Mesenchymal stem cell (in vitro differentiated cells and primary cell): ENCODE measurements around the gene OR13C9.

Source experiments
- DNase-seq: peaks from one replicate; pipeline ENCODE4 v3.0.0-alpha.2; 2013
- H2AFZ ChIP-seq: one replicate; pipeline ENCODE4 v1.6.1; 2013; ENCODE audit warnings: low read depth, mild to moderate bottlenecking, control low read depth, inconsistent platforms, low read length, moderate library complexity
- H2AK5ac ChIP-seq: 2 replicates; pipeline ENCODE4 v1.6.1; 2013; ENCODE audit warnings: low read length, moderate library complexity, mild to moderate bottlenecking, inconsistent platforms; ENCODE audit not compliant: severe bottlenecking
- H2BK120ac ChIP-seq: one replicate; pipeline ENCODE4 v1.6.1; 2013; ENCODE audit warnings: low read depth, mild to moderate bottlenecking, inconsistent platforms, low read length, moderate library complexity
- H2BK12ac ChIP-seq, 2 experiments: one replicate each; pipeline ENCODE4 v1.6.1; 2013; ENCODE audit warnings: inconsistent platforms in 2 of 2, low read length in 2 of 2, mild to moderate bottlenecking in 2 of 2, moderate library complexity in 2 of 2, control low read depth in 1 of 2
- H2BK15ac ChIP-seq: one replicate; pipeline ENCODE4 v1.6.1; 2013; ENCODE audit warnings: mild to moderate bottlenecking, low read depth, inconsistent platforms; ENCODE audit not compliant: poor library complexity, severe bottlenecking
- H2BK5ac ChIP-seq: 2 replicates; pipeline ENCODE4 v1.6.1; 2013; ENCODE audit warnings: low read depth, mild to moderate bottlenecking, low read length, control low read depth, inconsistent platforms; ENCODE audit not compliant: poor library complexity, severe bottlenecking
- H3K14ac ChIP-seq, 2 experiments: one replicate each; pipeline ENCODE4 v1.6.1; 2013; ENCODE audit warnings: inconsistent platforms in 2 of 2, low read length in 2 of 2, control low read depth in 1 of 2, mild to moderate bottlenecking in 1 of 2, moderate library complexity in 1 of 2
- H3K18ac ChIP-seq, 2 experiments: one replicate each; pipeline ENCODE4 v1.6.1; 2013; ENCODE audit warnings: inconsistent platforms in 2 of 2, low read length in 2 of 2, control low read depth in 1 of 2, low read depth in 1 of 2, mild to moderate bottlenecking in 1 of 2
- H3K23ac ChIP-seq, 2 experiments: one replicate each; pipeline ENCODE4 v1.6.1; 2013; ENCODE audit warnings: inconsistent platforms in 2 of 2, low read length in 2 of 2, mild to moderate bottlenecking in 2 of 2, moderate library complexity in 2 of 2, control low read depth in 1 of 2
- H3K27ac ChIP-seq: 2 replicates; pipeline ENCODE4 v1.5.1; 2013; ENCODE audit warnings: mild to moderate bottlenecking, moderate library complexity, low read length, control low read depth, inconsistent platforms; ENCODE audit not compliant: poor library complexity, severe bottlenecking
- H3K27me3 ChIP-seq, 2 experiments: 2 replicates each; pipeline versions ENCODE4 v1.6.1 to v1.7.0; 2013; ENCODE audit warnings: low read length in 2 of 2, mild to moderate bottlenecking in 2 of 2, moderate library complexity in 2 of 2, control low read depth in 1 of 2, inconsistent platforms in 1 of 2; ENCODE audit not compliant: control insufficient read depth in 1 of 2, insufficient read depth in 1 of 2
- H3K36me3 ChIP-seq, 2 experiments: 2 replicates each; pipeline versions ENCODE4 v1.6.1 to v1.7.0; 2013; ENCODE audit warnings: low read length in 2 of 2, control low read depth in 1 of 2, inconsistent platforms in 1 of 2, low read depth in 1 of 2, mild to moderate bottlenecking in 1 of 2; ENCODE audit not compliant: insufficient read depth in 2 of 2, control insufficient read depth in 1 of 2
- H3K4ac ChIP-seq, 2 experiments: one replicate each; pipeline ENCODE4 v1.6.1; 2013; ENCODE audit warnings: inconsistent platforms in 2 of 2, low read length in 2 of 2, mild to moderate bottlenecking in 2 of 2, moderate library complexity in 2 of 2, control low read depth in 1 of 2, low read depth in 1 of 2
- H3K4me1 ChIP-seq: 2 replicates; pipeline ENCODE4 v1.6.1; 2013; ENCODE audit warnings: low read depth, low read length, control low read depth; ENCODE audit not compliant: control insufficient read depth, insufficient read depth
- H3K4me2 ChIP-seq: 2 replicates; pipeline ENCODE4 v1.6.1; 2013; ENCODE audit warnings: low read length, mild to moderate bottlenecking, inconsistent platforms; ENCODE audit not compliant: poor library complexity, severe bottlenecking
- H3K4me3 ChIP-seq, 2 experiments: 2 replicates each; pipeline versions ENCODE4 v1.5.1 to v1.7.0; 2013; ENCODE audit warnings: low read length in 2 of 2, mild to moderate bottlenecking in 2 of 2, control low read depth in 1 of 2, low read depth in 1 of 2; ENCODE audit not compliant: insufficient read depth in 1 of 2
- H3K79me1 ChIP-seq: replicated peaks from 2 replicates; pipeline ENCODE4 v1.6.1; 2013; ENCODE audit warnings: mild to moderate bottlenecking, control low read depth, low read length, inconsistent platforms; ENCODE audit not compliant: poor library complexity, severe bottlenecking
- H3K9ac ChIP-seq: 2 replicates; pipeline ENCODE4 v1.7.0; 2013; ENCODE audit warnings: mild to moderate bottlenecking, low read length, moderate library complexity
- H3K9me3 ChIP-seq: 2 replicates; pipeline ENCODE4 v1.7.0; 2013; ENCODE audit warnings: mild to moderate bottlenecking, low read length; ENCODE audit not compliant: control insufficient read depth
- H4K8ac ChIP-seq: one replicate; pipeline ENCODE4 v1.6.1; 2013; ENCODE audit warnings: inconsistent platforms, mild to moderate bottlenecking, low read length, moderate library complexity
- H4K91ac ChIP-seq: one replicate; pipeline ENCODE4 v1.6.1; 2013; ENCODE audit warnings: mild to moderate bottlenecking, low read length, inconsistent platforms
- WGBS: methylation state at CpG from one replicate; pipeline ENCODE4 v1.1.7; 2013; ENCODE audit warnings: mixed read lengths; 5-methylcytosine and 5-hydroxymethylcytosine counted together

Gene OR13C9

GRCh38 chr9:104577263-104577662 lies 40.7 kb downstream of the OR13C9 start:
- no peak for DNase-seq
- no peak overlapping the region for H2AK5ac ChIP-seq
- H3K9ac ChIP-seq: no peak overlapping the region
- H3K36me3 ChIP-seq: no peaks in the 10 kb centered on the region
- H2BK5ac ChIP-seq: no peak overlapping the region
- H3K27me3 ChIP-seq: no peaks in the 10 kb centered on the region
- H4K8ac ChIP-seq: no peak overlapping the region
- no peak overlapping the region for H3K4me2 ChIP-seq
- no peak overlapping the region for H2BK12ac ChIP-seq
- H3K4ac ChIP-seq: no peak overlapping the region
- H4K91ac ChIP-seq: no peak overlapping the region
- no peaks in the 10 kb centered on the region for H3K79me1 ChIP-seq
- no peak overlapping the region for H2BK120ac ChIP-seq
- H3K18ac ChIP-seq: no peak overlapping the region
- no peak overlapping the region for H3K4me3 ChIP-seq
- H2BK15ac ChIP-seq: no peak overlapping the region
- H3K4me1 ChIP-seq: no peaks in the 10 kb centered on the region
- 84% methylated on average over 5 of the region's 5 CpGs for WGBS
- H2AFZ ChIP-seq: no peak overlapping the region
- no peak overlapping the region for H3K23ac ChIP-seq
- peaks cover 20% of the 10 kb centered on the region for H3K9me3 ChIP-seq
- no peak overlapping the region for H3K14ac ChIP-seq
- no peak overlapping the region for H3K27ac ChIP-seq

GRCh38 chr9:104575456-104575855 lies 42.5 kb downstream of the OR13C9 start:
- H3K27me3 ChIP-seq: no peaks in the 10 kb centered on the region
- H3K4me2 ChIP-seq: no peak overlapping the region
- H3K14ac ChIP-seq: no peak overlapping the region
- no peak overlapping the region for H2BK15ac ChIP-seq
- no peak overlapping the region for H2AFZ ChIP-seq
- H2BK12ac ChIP-seq: no peak overlapping the region
- H3K18ac ChIP-seq: no peak overlapping the region
- peaks cover 33% of the 10 kb centered on the region for H3K9me3 ChIP-seq
- H2BK120ac ChIP-seq: no peak overlapping the region
- H3K23ac ChIP-seq: no peak overlapping the region
- no peak overlapping the region for H2AK5ac ChIP-seq
- H3K4me1 ChIP-seq: no peaks in the 10 kb centered on the region
- 65% methylated on average over 1 of the region's 2 CpGs for WGBS
- no peak for DNase-seq
- no peak overlapping the region for H4K91ac ChIP-seq
- no peak overlapping the region for H3K4me3 ChIP-seq
- H3K9ac ChIP-seq: no peak overlapping the region
- no peak overlapping the region for H3K4ac ChIP-seq
- H4K8ac ChIP-seq: no peak overlapping the region
- no peak overlapping the region for H3K27ac ChIP-seq
- no peaks in the 10 kb centered on the region for H3K36me3 ChIP-seq
- H2BK5ac ChIP-seq: no peak overlapping the region
- no peaks in the 10 kb centered on the region for H3K79me1 ChIP-seq

GRCh38 chr9:104572612-104573011 lies 45.4 kb downstream of the OR13C9 start:
- Histone ChIP-seq H3K4me3 (no peak overlapping the region), H4K91ac (no peak overlapping the region), H3K18ac (no peak overlapping the region), H3K9me3 (peaks cover 39% of the 10 kb centered on the region), H2BK120ac (no peak overlapping the region), H4K8ac (no peak overlapping the region), H3K79me1 (no peaks in the 10 kb centered on the region), H2AFZ (no peak overlapping the region), H3K14ac (no peak overlapping the region), H3K27me3 (no peaks in the 10 kb centered on the region), H2BK12ac (no peak overlapping the region), H2BK15ac (no peak overlapping the region), H3K36me3 (no peaks in the 10 kb centered on the region), H2BK5ac (no peak overlapping the region), H3K9ac (no peak overlapping the region), H2AK5ac (no peak overlapping the region), H3K4me1 (no peaks in the 10 kb centered on the region), H3K27ac (no peak overlapping the region), H3K23ac (no peak overlapping the region), H3K4ac (no peak overlapping the region), H3K4me2 (no peak overlapping the region)
- DNase-seq: no peak
- WGBS: no CpG with 5 or more reads among the region's 1 CpG

- peaks cover 35% of the 10 kb centered on the region for H3K9me3 ChIP-seq
- H3K4me3 ChIP-seq: no peak within 1 kb of the TSS
- H3K4me2 ChIP-seq: no peak within 1 kb of the TSS
- H2BK120ac ChIP-seq: no peak within 1 kb of the TSS
- H3K14ac ChIP-seq: no peak within 1 kb of the TSS
- H3K4ac ChIP-seq: no peak within 1 kb of the TSS
- H2BK5ac ChIP-seq: no peak within 1 kb of the TSS
- WGBS: 96% methylated on average over 4 of the region's 4 CpGs
- H2BK12ac ChIP-seq: no peak within 1 kb of the TSS
- no peaks in the 10 kb centered on the region for H3K36me3 ChIP-seq
- no peak within 1 kb of the TSS for H2AK5ac ChIP-seq
- H4K91ac ChIP-seq: no peak within 1 kb of the TSS
- no peaks in the 10 kb centered on the region for H3K79me1 ChIP-seq
- no peak within 1 kb of the TSS for H3K9ac ChIP-seq
- H3K18ac ChIP-seq: no peak within 1 kb of the TSS
- no peak within 1 kb of the TSS for H3K27ac ChIP-seq
- H3K23ac ChIP-seq: no peak within 1 kb of the TSS
- H4K8ac ChIP-seq: no peak within 1 kb of the TSS
- no peaks in the 10 kb centered on the region for H3K27me3 ChIP-seq
- H3K4me1 ChIP-seq: no peaks in the 10 kb centered on the region
- no peak within 1 kb of the TSS for H2BK15ac ChIP-seq
- no peak for DNase-seq
- H2AFZ ChIP-seq: no peak within 1 kb of the TSS
These were observed 49.1 kb downstream of the OR13C9 start, which contains the start of gene OR13C8 for GRCh38 chr9:104568868-104569267. OR13C8 (plus strand) TSS chr9:104569168; CDS start chr9:104569168, 0 bp downstream.
